CD14-positive monocyte (primary cell): ENCODE measurements around the gene CDH9. TPM values are rescaled to one million over a fixed set of nuclear protein-coding genes. Genes with fewer than 3 reads are reported as not detected.

Experiments
- DNase-seq, 3 donors: peaks; one replicate each; pipeline ENCODE4 v3.0.0-alpha.2; 2011 to 2022
- H2AFZ ChIP-seq: 2 replicates; pipeline ENCODE4 v1.6.0; 2012; ENCODE audit warnings: mild to moderate bottlenecking, low read depth, low read length, inconsistent platforms; ENCODE audit not compliant: insufficient read depth, poor library complexity, severe bottlenecking
- H3K27ac ChIP-seq, 2 donors: 1 replicate in 1 of 2; 2 replicates in 1 of 2; pipeline ENCODE4 v1.5.1; 2012 to 2013; ENCODE audit warnings: low read length in 2 of 2, control low read depth in 1 of 2, inconsistent platforms in 1 of 2, low read depth in 1 of 2, mild to moderate bottlenecking in 1 of 2
- H3K27me3 ChIP-seq, 2 donors: one replicate each; pipeline versions ENCODE4 v1.6.0 to v1.6.1; 2011 to 2013; ENCODE audit warnings: low read length in 2 of 2; ENCODE audit not compliant: control insufficient read depth in 2 of 2, insufficient read depth in 2 of 2
- H3K36me3 ChIP-seq, 2 donors: replicated peaks in 1 of 2; 1 replicate in 1 of 2; 2 replicates in 1 of 2; pipeline versions ENCODE4 v1.5.1 to v1.6.1; 2012 to 2013; ENCODE audit warnings: low read length in 2 of 2, control low read depth in 1 of 2, inconsistent platforms in 1 of 2, mild to moderate bottlenecking in 1 of 2; ENCODE audit not compliant: insufficient read depth in 2 of 2, control insufficient read depth in 1 of 2
- H3K4me1 ChIP-seq, 2 donors: 1 replicate in 1 of 2; 2 replicates in 1 of 2; pipeline versions ENCODE4 v1.5.1 to v1.6.1; 2012 to 2013; ENCODE audit warnings: low read length in 2 of 2, control low read depth in 1 of 2, inconsistent platforms in 1 of 2, mild to moderate bottlenecking in 1 of 2, moderate library complexity in 1 of 2; ENCODE audit not compliant: insufficient read depth in 2 of 2, control insufficient read depth in 1 of 2
- H3K4me2 ChIP-seq: replicated peaks from 2 replicates; pipeline ENCODE3; 2012; ENCODE audit warnings: low read length, moderate library complexity, mild to moderate bottlenecking; ENCODE audit not compliant: poor library complexity, severe bottlenecking; ENCODE audit errors: extremely low read depth
- H3K4me3 ChIP-seq, 3 experiments: fragments of 200-600 bp in 1 of 3; sonication (generic) in 1 of 3; replicated peaks in 1 of 3; 1 replicate in 2 of 3; 2 replicates in 1 of 3; pipeline ENCODE4 v1.5.1; 2011 to 2013; ENCODE audit warnings: low read length in 3 of 3, mild to moderate bottlenecking in 3 of 3, control low read depth in 2 of 3, low read depth in 2 of 3, inconsistent platforms in 1 of 3, moderate library complexity in 1 of 3
- H3K79me2 ChIP-seq: 2 replicates; pipeline ENCODE4 v1.6.0; 2012; ENCODE audit warnings: mild to moderate bottlenecking, control low read depth, inconsistent platforms, low read length, moderate library complexity; ENCODE audit not compliant: insufficient read depth
- H3K9ac ChIP-seq: 2 replicates; pipeline ENCODE4 v1.6.0; 2017; ENCODE audit warnings: low read length, mild to moderate bottlenecking; ENCODE audit not compliant: insufficient read depth, poor library complexity, severe bottlenecking
- H3K9me3 ChIP-seq, 2 donors: replicated peaks in 1 of 2; 1 replicate in 1 of 2; 2 replicates in 1 of 2; pipeline versions ENCODE4 v1.5.1 to v1.6.1; 2012 to 2013; ENCODE audit warnings: low read length in 2 of 2, control low read depth in 1 of 2; ENCODE audit not compliant: control insufficient read depth in 1 of 2, insufficient read depth in 1 of 2
- H4K20me1 ChIP-seq: 2 replicates; pipeline ENCODE4 v1.6.0; 2012; ENCODE audit warnings: mild to moderate bottlenecking, low read length, control low read depth, moderate library complexity; ENCODE audit not compliant: insufficient read depth
- H3K27ac Mint-ChIP-seq, 7 donors: one replicate each; pipeline ENCODE4 v1.8.0; 2020; ENCODE audit warnings: mild to moderate bottlenecking in 7 of 7, mixed read lengths in 7 of 7, moderate library complexity in 6 of 7, inconsistent platforms in 2 of 7
- H3K27me3 Mint-ChIP-seq, 3 donors: one replicate each; pipeline ENCODE4 v1.8.0; 2021 to 2022; ENCODE audit warnings: low read depth in 3 of 3, mild to moderate bottlenecking in 3 of 3, mixed read lengths in 3 of 3, moderate library complexity in 3 of 3, inconsistent platforms in 1 of 3
- H3K36me3 Mint-ChIP-seq, 2 donors: one replicate each; pipeline ENCODE4 v1.8.0; 2020; ENCODE audit warnings: mixed read lengths in 2 of 2, inconsistent platforms in 1 of 2, mild to moderate bottlenecking in 1 of 2
- H3K4me1 Mint-ChIP-seq: one replicate; pipeline ENCODE4 v1.8.0; 2020; ENCODE audit warnings: mild to moderate bottlenecking, mixed read lengths
- H3K4me3 Mint-ChIP-seq, 2 donors: one replicate each; pipeline ENCODE4 v1.8.0; 2020; ENCODE audit warnings: mild to moderate bottlenecking in 2 of 2, mixed read lengths in 2 of 2, moderate library complexity in 1 of 2
- H3K9me3 Mint-ChIP-seq, 7 donors: one replicate each; pipeline ENCODE4 v1.8.0; 2020 to 2022; ENCODE audit warnings: mixed read lengths in 7 of 7, mild to moderate bottlenecking in 6 of 7, moderate library complexity in 6 of 7, inconsistent platforms in 2 of 7
- CTCF ChIP-seq: fragments of 200-600 bp; IDR thresholded peaks from one replicate; pipeline ENCODE4 v1.8.0; 2022; ENCODE audit warnings: antibody characterized with exemption, mild to moderate bottlenecking
- WGBS: methylation state at CpG from one replicate; pipeline ENCODE4 v1.1.5; 2013; ENCODE audit warnings: missing lambda C conversion rate; ENCODE audit not compliant: insufficient coverage; 5-methylcytosine and 5-hydroxymethylcytosine counted together
- intact Hi-C, 2 donors: fragments of 100-400 bp; cut with micrococcal nuclease; formaldehyde crosslinking; loops; one replicate each; pipeline versions ENCODE4 v1.15.0 to v1.15.1; 2023
- polyA plus RNA-seq, 3 donors: library from polyadenylated mRNA; depleted of rRNA in 1 of 3; unstranded in 2 of 3; stranded (reverse) in 1 of 3; fragments of 300-500 nt in 2 of 3; fragments of >200 nt in 1 of 3; fragmentation: Illumina TruSeq in 2 of 3; gene quantifications; 1 replicate in 2 of 3; 2 replicates in 1 of 3; pipeline ENCODE4 v1.2.3, GENCODE V29; 2012 to 2021

Gene CDH9
- polyA plus RNA-seq, 3 donors = not detected

GRCh38 chr5:26959290-26959689 lies 79.1 kb downstream of the CDH9 start:
- intact Hi-C loops = no loop called here
- no CpG with 5 or more reads among the region's 1 CpG for WGBS
- DNase-seq = no peak

GRCh38 chr5:26955161-26955560 lies 83.2 kb downstream of the CDH9 start:
- intact Hi-C loops = no loop called here
- no peaks in the 10 kb centered on the region for H3K4me1 Mint-ChIP-seq

More at GRCh38 chr5:26959290-26959689, 79.1 kb downstream of the CDH9 start:
- Mint-ChIP-seq H3K36me3 (no peaks in the 10 kb centered on the region), H3K27me3 (peaks cover 0 to 2% (median 0%) of the 10 kb centered on the region in 3 donors), H3K4me1 (no peaks in the 10 kb centered on the region), H3K27ac (no peak overlapping the region), H3K4me3 (no peak overlapping the region), H3K9me3 (peaks cover 0 to 12% (median 2%) of the 10 kb centered on the region in 7 donors)
- Histone ChIP-seq H3K79me2 (no peaks in the 10 kb centered on the region), H4K20me1 (no peaks in the 10 kb centered on the region), H3K4me3 (no peak overlapping the region), H3K9me3 (peaks cover 0 to 9% of the 10 kb centered on the region in 2 donors), H2AFZ (no peak overlapping the region), H3K27me3 (no peaks in the 10 kb centered on the region), H3K4me2 (no peak overlapping the region), H3K4me1 (no peaks in the 10 kb centered on the region), H3K9ac (no peak overlapping the region), H3K36me3 (no peaks in the 10 kb centered on the region), H3K27ac (no peak overlapping the region)
- TF ChIP-seq CTCF = no peak

More at GRCh38 chr5:26955161-26955560, 83.2 kb downstream of the CDH9 start:
- H3K36me3 ChIP-seq = no peaks in the 10 kb centered on the region
- Mint-ChIP-seq H3K4me3 (no peak overlapping the region), H3K9me3 (peaks cover 0 to 16% (median 3%) of the 10 kb centered on the region in 7 donors), H3K27me3 (peaks cover 0 to 2% (median 0%) of the 10 kb centered on the region in 3 donors), H3K27ac (no peak overlapping the region), H3K36me3 (no peaks in the 10 kb centered on the region)
- H3K27ac ChIP-seq = no peak overlapping the region
- H3K79me2 ChIP-seq = no peaks in the 10 kb centered on the region
- H3K4me2 ChIP-seq = no peak overlapping the region
- H4K20me1 ChIP-seq = no peaks in the 10 kb centered on the region
- peaks cover 3 to 9% of the 10 kb centered on the region in 2 donors for H3K9me3 ChIP-seq
- H2AFZ ChIP-seq = no peak overlapping the region
- 100% methylated on average over 2 of the region's 2 CpGs for WGBS
- no peaks in the 10 kb centered on the region for H3K4me1 ChIP-seq
- TF ChIP-seq CTCF = no peak
- DNase-seq = no peak
- H3K4me3 ChIP-seq = no peak overlapping the region
- no peak overlapping the region for H3K9ac ChIP-seq
- H3K27me3 ChIP-seq = no peaks in the 10 kb centered on the region
